ENCODE measurements around the gene KLRG1.

KLRG1 gene

GRCh38 chr12:8989413-8989812, at the start of gene KLRG1:
Gene KLRG1 (plus strand): TSS chr12:8989546. CDS start chr12:8989636, 90 bp downstream.
- DNase-seq (ENCODE audit: low spot score): no peak

GRCh38 chr12:8941691-8942478, 47.5 kb upstream of the KLRG1 start:
- no peak for DNase-seq (ENCODE audit: low spot score)

DNA sequence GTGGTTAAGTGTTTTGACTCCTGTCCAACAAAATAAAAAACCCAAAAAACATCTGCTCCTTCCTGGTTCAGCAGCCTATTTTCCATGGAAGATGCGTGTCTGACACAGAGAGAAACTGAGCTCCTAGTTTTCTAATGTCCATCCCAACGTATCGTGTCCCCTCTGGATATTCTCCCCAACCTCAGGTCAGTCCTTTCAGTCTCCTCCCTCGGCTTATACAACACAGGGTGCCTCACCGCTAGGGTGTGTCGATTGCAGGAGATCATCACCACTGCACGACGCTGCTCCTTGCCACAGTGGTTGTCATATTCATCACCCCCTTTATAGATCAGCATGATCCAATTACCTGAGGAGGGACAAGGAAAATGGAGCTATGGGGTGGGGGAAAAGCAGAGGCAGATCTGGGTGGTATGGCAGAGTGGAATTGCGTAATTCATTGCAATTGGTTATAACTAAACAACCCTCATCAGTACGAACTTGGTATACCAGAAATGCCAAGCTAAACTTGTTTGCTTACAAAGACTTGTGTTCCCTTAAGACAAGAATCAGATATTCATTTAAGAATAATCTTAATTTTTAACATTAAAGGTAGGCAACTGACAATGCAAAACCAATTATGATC, 45.7 kb upstream of the KLRG1 start:
- DNase-seq (ENCODE audit: low spot score): no peak

GRCh38 chr12:8946733-8947132, 42.6 kb upstream of the KLRG1 start:
- no peak for DNase-seq (ENCODE audit: low spot score)

DNA sequence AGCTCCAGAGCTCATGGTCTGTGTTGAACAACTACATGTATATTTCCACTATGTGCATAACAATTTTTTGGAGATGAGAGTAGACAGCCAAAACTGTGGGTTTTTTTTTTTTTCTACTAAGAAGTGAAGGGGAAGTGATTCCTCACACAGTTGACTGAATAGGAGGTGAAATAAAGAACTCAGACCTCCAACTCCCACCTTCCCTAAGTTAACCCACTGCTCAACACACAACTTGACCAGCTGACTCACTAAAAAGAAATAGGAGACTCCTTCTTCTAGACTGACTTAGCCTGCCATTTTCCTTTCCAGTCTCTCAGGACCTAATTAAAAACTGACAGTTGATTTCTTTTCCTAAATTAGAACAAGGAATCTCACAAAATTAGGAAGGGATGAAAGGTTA, 41.6 kb upstream of the KLRG1 start:
- no peak for DNase-seq (ENCODE audit: low spot score)

DNA sequence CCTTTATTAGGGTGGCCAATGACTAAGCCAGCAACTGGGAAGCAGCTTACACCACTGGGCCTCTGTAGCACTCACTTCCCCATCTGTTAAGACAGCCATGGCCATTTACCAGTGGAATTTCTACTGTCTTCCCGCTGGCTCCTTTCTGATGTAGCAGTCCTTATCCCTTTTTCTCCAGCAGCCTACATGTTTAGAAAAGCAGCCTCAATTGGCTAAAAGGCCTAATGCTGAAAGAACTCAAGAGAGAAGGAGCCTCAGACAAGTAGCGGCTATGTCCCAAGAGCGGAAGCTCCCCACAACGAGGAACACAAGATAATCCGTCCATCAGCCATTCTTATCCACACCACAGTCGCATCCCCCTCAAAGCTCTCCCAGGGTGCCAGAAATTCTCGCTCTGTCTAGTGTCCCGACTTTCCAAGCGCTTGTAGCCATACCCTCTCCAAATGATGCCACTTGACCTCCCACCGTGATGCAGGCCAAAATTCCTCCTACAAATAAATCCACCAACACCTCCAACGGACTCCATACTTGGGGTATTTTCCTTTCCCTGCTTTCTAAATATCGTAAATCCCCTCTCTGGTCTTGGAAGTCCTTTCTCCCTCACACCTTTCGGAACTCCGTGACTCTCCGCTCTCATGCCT, 40.5 kb upstream of the KLRG1 start:
- peak; percentile 47 for DNase-seq (ENCODE audit: low spot score)

DNA sequence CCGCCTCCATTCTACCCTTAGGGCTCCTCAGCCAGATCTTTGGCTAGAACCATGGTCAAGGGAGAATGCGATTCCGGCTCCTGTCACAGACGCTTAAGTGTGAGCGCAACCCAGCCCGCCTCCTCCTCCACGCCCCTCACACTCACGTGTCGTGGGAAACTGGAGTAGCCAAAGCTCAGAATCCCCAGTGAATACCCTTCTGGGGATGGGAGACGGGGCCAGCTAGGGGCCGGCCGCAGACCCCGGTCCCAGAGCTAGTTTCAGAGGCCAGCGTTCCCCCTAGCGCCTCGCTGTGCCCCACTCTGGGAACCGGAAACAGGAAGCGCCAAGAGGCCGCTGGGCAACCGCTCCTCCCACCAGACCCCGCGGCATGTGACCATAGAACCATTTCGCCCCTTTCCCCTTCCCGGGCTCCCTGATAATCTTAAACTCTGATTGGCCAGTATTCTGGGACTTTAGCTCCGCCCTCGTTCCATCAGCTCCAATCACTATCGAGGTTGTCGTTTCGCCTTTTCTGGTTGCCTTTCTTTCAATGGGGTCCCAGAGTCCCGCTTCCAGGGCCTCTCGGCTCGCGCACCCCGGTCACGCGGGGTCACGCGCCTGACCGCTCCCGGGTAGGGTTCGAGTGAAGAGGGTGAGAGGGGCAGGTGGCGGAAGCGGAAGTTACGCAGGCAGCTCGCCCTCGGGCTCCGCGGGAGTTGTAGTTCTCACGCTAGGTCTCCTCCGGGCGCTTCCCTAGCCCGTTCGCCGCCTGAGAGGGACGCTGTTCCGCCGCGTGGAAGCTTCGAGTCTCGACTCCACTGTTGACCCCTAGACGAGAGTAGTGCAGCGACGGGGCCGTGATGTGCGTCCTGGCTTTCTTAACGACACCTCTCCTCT, 39.8 kb upstream of the KLRG1 start, which contains the start of gene M6PR:
Gene M6PR (minus strand): TSS at position 304 of the 879 bp plus-strand sequence. CDS start 3,241 bp downstream, outside the sequence.
- DNase-seq (ENCODE audit: low spot score): peak; percentile 97

DNA sequence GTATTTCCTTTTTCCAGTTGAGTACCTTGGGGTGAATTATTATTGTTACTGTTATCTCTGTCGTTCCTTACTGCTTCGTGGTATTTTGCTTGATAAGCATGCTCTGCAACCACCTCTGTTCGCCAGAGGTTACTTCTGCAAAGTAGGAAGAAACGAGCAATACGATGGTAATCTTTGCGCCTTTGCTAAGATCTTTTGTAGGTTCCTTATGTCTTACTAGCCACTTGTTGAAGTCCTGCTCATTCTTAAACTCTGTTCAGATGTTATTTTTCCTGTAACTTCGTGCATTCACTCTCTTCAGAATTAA, 39.2 kb upstream of the KLRG1 start:
- no peak for DNase-seq (ENCODE audit: low spot score)

DNA sequence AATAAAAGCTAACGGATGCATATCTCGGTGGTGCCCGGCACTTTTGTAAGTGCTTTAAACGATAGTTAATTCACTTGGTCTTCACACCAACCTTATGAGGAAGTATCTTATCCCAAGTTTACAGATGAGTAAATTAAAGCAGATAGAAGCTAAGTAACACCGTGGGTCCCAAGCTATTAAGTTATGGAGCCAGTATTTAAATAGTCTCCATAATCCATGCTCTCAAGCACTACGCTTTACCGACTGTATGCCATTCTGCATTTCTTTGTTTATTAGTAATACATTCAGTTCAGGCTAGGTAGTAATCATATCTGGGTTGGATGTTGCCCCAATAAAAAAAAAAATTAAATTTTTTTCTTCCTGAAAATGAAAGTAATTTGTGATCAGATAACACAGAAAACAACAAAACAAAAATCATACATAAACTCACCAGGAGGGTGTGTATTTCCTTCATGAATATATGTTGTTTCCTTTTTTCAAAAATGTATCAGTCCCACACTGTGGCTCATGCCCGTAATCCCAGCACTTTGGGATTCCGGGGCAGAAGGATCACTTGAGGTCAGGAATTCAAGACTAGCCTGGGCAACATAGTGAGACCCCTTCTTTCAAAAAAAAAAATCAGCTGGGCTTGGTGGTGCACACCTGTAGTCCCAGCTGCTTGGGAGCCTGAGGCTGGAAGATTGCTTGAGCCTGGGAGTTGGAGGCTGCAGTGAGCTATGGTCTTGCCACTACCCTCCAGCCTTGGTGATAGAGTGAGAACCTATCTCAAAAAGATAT, 38.5 kb upstream of the KLRG1 start:
- DNase-seq (ENCODE audit: low spot score): no peak

GRCh38 chr12:8951744-8952143, 37.6 kb upstream of the KLRG1 start:
- DNase-seq (ENCODE audit: low spot score): no peak

DNA sequence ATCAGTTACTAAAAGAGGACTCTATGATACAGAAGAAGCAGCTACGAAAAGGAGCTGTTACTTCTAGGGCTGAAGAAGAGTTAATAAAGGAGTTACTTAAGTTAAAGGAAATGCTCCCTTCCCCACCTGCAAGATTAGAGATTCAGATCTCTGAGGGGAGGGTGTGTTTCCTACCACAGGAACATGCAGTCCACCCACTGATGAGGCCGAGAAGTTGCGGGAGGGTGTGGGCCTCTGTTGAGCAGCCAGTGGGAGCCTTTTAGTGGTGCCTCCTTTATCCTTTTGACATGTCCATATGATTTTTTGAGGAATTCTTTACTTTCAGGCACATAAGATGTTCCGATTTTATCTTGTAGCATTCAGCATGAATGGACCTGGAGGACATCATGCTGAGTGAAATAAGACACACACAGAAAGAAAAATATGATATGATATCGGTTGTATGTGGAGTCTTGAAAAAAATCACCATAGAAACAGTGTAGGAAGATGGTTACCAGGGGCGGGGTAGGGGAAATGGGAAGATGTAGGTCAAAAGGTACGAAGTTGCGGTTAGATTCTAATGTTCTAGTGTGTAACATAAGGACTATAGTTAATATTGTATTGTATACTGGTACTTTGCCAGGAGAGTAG, 35.5 kb upstream of the KLRG1 start:
- no peak for DNase-seq (ENCODE audit: low spot score)

- DNase-seq (ENCODE audit: low spot score): no peak
Observed at GRCh38 chr12:8956073-8956472, 33.3 kb upstream of the KLRG1 start.

GRCh38 chr12:8956772-8957171, 32.6 kb upstream of the KLRG1 start:
- DNase-seq (ENCODE audit: low spot score): no peak

DNA sequence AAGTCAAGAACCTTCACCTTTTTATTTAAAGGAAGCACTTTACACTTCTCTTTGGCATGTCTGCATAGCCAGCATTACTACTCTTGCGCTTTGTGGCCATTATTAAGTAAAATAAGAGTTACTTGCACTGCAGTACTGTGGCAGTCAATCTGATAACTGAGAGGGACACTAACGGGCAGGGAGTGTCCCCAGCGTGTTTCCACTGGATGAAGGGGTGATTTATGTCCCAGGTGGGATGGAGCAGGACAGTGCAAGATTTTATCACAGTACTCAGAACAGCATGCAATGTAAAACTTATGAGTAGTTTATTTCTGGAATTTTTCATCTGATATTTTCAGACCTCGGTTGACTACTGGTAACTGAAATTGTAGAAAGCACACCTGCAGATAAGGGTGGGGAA, 31.8 kb upstream of the KLRG1 start:
- DNase-seq (ENCODE audit: low spot score): no peak

DNA sequence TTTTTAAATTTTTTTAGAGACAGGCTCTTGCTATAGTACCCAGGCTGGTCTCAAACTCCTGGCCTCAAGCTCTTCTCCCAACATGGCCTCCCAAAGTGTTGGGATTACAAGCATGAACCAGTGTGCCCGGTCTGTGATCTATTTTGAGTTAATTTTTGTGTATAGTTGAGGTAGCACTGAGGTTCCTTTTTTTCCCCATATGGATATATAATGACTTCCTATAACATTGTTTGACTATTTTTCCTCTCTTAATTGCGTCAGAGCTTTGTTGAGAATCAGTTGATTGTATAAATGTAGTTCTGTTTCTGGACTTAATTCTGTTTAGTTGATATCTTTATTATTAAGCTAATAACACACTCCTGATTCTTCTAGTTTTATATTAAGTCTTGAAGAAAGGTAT, 31.3 kb upstream of the KLRG1 start:
- no peak for DNase-seq (ENCODE audit: low spot score)

- no peak for DNase-seq (ENCODE audit: low spot score)
Observed at GRCh38 chr12:8960176-8960575, 29.2 kb upstream of the KLRG1 start.

DNA sequence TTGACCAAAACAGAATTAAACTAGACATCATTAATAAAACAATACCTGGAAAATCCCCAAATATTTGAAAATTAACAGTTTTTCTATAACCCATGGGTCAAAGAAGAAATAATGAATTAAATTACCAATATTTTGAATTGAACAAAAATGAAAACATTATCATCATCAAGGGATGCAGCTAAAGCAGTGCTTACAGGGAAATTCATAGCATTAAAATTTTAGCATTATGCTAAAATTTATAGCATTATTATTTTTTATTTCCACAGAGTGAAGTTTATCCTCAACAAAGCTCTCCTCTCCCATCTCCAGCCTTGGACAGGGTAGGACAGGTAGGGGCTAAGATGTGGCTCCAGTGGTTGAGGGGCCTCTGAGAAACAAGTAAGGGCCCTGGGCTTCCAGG, 20.6 kb upstream of the KLRG1 start:
- no peak for DNase-seq (ENCODE audit: low spot score)

- DNase-seq (ENCODE audit: low spot score): no peak
Observed at GRCh38 chr12:8969861-8970411, 19.4 kb upstream of the KLRG1 start.

- no peak for DNase-seq (ENCODE audit: low spot score)
Observed at GRCh38 chr12:8970432-8970831, 18.9 kb upstream of the KLRG1 start.

DNA sequence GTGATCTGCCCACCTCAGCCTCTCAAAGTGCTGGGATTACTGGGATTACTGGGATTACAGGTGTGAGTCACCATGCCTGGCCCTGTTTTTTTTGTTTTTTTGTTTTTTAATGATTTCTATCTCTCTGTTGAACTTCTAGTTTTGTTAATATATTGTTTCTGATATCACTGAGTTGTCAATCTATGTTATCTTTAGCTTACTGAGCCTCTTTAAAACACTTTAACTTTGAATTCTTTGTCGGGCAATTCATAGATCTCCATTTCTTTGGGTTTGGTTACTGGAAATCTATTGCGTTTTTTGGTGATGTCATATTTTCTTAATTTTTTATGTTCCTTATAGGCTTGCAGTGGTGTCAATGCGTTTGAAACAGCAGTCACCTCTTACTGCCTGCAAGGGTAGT, 9.2 kb upstream of the KLRG1 start:
- no peak for DNase-seq (ENCODE audit: low spot score)

Measured in AG20443 (cell line).